Stimulated activated CD8-positive, alpha-beta memory T cell treated with anti-CD3 and anti-CD28 coated beads, Interleukin-7, amount 100 ng/mL, for 4 hours (primary cell): Measurements from ENCODE around the gene SLC1A2.

Source experiments
- DNase-seq, 2 donors: peaks; one replicate each; pipeline ENCODE4 v3.0.0-alpha.2; 2020; ENCODE audit warnings: low read depth in 2 of 2

The SLC1A2 gene

DNA sequence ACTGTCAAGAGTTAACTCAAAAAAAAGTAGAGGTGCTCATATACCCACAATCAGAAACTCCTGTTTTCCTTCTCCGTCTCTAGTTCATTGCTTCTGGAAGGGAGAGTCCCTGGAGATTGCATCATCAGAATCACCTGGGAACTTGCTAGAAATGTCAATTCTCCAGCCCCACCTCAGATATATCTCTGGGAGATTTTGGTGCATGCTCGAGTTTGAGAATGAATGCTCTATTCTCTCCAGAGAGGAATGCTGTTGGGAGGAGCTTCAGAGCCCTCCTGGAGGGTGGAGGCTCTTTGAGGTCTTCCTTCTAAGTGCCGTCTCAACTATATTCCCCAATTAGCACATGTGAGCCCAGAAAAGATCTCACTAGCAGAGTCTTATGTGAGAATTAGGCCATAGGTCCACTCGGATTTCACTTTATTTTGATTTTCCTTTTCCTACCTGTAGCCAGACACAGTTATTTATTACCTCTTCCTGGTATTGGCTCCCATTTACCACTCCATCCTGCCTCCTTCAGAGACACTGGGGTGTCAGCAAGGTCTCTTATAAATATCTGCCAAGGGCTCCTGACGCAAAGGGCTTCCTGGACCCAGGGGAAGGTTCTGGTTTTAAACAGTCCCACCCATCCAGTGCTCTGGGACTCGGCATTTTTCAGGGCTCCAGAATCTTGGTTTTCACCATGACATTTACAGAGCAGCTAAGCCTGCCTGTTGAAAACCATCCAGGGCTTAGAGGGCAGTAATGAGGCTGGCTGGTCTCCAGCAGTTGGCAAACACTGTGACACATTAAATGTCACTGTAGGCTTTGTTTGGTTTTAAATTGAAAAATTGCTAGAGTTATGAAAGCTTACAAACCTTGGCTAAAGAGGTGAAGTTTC lies 144.2 kb downstream of the SLC1A2 start:
- DNase-seq, result no peak

DNA sequence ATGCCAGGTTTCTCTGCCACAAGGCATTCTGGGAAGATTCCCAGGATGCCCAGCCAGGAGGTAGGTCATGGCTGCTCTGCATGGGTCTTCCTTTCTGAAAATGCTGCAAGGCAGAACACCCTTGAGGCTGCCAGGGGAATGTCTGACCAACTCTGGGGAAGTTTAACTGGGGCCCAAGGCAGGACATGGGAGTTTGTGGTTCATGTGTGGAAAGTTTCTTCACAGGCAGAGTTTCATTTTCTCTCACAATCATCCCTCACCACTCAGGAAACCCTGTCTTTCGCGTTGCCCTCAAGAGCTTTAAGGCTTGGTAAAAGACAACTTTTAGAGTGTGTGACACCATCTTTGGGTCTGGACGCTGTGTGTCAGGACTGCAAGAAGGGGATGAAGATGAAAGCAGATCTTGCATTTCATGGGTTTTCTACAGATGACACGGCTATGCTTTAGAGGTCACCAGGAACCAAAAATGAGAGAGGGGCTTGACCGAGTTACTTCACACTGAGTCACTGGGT lies 146.9 kb downstream of the SLC1A2 start:
- peak; percentile 5 to 18 for DNase-seq

DNA sequence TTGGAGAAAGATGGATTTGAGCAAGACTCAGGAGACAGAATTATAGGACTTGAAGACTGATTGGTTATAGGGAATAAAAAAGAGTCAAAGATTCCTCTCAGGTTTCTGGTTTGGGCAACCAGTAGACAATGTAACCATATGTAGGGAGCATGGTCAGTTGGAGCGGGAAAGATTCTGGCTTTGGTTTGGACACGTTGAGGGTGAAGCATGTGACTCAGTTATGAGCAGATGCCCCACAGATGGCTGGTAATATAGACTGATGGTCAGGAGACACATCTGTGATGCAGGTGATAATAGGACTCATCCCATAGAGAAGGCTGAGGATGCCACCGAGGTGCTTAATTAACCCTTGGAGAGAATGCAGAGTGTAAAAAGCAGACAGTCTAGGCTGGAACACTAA lies 148.3 kb downstream of the SLC1A2 start:
- DNase-seq, result no peak

DNA sequence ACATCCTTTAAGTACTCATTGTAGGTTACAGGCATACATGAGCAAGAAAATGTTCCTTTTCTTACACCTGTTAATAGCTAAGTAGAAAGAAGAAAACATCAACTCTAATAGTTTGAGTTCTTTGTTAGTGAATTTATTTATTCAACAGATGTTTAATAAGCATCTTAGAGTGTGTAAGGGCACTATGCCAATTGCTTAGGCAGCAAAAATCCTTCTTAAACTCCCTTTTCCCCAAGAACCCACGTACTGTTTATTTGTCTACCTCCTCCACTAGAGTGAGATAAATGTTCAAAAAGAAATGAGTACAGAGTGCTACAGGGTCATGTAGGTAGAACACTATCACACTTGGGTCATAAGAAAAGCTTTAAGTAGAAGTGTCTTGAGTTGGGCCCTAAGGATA lies 149.0 kb downstream of the SLC1A2 start:
- DNase-seq, result no peak

DNA sequence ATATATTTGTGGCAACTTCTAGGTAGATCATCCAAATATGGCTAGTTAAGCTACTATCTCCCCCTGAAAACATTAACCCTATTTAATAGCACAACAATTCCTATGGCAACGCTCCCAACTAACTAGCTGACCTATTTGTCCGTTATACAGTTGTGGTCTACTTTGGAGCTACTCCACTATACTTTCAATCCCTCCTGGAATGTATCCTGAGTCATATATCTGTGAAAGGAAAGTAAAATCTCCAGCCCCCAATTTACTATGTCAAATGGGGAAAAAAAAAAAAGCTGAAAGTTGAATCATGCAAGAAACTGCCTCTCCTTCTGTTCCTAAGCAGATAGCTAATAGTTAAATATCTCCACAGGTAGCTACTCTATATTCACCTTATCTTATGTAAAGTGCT lies 151.9 kb downstream of the SLC1A2 start:
- DNase-seq, result no peak

DNA sequence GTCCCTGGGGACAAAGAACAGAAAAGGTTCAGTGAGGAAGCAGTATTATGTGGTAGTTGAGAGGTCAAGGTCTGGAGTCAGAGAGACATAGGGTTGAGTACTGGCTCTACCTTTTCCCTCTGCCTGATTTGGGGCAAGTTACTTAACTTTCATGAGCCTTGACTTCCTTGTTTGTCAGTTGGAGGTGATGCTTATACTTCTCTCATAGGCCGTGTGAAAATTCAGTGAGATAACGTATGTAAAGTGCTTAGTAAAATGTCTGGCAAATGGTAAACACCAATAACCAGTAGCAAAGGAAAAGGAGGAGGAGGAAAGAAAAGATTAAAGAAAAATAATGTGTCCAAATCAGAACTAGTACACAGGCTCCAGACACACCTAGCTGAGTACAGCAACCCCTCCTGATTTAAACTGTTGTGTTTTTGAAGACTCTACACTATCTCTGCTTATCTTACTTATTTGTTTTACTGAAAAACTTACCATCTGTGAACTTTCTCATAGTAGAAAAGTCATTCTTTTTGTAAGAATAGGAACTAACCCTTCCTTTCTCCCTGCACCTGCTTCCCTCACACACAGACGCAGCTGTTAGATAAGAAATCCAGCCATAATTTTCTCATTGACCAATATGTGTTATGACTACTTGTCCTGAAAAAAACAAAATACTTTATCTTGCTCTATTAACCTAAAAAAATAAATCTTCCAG lies 153.5 kb downstream of the SLC1A2 start:
- DNase-seq, result no peak

DNA sequence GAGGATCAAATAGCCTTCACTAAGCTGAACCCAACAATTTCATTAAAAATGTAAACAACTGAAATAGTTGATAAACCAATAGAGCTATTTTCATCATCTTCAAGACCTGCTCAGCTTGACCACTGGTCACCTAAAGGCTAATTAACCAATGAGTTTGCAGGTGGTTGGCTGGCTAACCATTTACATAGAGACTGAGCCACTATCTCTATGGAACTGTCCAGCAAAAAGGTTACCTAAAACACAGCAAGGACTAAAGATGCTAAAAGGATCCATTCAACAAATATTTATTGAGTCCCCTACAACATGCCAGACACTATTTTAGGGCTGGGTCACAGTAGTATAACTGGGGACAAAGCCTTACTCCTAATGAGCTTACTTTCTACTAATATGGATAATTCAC lies 156.6 kb downstream of the SLC1A2 start:
- DNase-seq, result no peak

DNA sequence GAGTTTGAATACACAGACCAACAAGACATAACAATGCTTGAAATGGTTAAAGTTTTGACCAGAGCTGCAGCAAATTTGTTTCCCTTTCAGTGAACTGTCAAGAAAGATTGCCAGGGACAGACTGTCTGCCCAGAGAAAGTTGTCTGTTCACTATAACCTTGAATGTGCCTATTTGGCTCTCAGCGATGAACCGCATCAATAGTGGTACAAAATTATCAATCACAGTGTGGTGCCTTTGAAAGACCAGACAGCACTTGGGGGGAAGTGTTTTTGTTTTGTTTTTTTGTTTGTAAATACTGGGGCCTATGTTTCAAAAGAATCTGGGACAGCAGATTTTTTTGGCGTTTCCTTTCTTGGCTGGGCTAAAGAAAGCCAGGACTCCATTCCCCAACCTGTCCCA lies 157.3 kb downstream of the SLC1A2 start:
- no peak for DNase-seq

DNA sequence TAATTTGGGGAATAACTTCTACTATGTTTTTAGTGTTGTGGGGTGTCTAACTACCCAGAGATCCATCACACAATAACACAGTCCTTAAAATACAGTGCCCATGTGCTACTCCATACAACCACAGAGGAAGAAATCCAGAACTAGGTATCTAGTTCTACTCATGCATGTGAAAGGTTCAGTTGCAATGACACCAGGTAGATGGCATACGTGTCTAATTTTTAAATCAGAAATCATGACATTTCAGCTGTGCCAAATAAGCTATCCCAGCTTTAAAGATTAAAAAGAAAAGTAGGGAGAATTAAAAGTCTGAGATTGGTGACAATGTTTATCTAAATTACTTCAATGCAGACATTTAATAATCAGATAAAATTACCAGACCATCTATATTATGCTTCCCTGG lies 158.2 kb downstream of the SLC1A2 start:
- no peak for DNase-seq

DNA sequence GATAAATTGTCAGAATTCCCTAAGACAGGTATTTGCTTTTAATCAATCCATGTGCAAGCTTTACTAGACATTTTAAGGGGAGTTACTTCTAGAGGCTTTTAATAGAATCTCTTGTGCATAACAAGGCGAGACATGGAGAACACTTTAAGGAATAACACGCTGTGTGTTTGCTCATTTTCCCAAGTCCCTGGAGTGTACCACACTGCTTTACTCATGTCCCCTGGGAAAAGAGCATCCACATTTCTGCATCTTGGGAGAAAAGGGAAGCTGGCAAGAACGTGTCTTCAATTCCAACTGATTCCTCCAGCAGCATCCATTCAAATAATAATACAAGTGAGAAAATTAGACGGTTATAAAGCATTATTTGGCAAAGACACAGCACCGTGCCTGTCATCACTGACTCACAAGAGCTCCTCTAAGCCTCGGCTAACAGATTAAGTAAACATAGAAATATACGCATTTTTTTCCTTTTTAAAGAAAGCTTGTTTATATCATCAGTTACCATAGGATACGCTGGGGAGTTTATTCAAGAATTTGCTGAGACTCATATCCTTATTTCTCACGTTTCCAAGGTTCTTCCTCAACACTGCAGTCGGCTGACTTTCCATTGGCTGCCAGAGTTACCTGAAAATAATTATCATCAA lies 158.9 kb downstream of the SLC1A2 start:
- no peak for DNase-seq

DNA sequence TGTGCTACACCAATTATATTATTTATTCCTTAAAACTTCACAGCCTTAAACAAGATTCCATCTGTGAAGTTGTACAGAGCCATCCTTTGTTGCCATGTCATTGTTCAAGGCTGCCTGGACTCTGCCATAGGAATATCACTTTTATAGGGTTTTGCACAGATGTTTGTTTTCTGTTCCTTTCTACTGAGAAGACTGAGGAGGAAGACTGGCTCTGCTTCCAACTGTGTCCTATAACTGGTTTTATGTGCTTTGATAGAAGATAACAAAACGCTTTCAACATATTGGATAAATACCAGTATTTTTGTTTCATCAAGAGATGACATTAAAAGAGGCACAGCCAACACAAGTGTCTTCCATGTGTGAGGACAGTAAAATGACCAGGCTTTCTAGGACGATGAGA lies 159.8 kb downstream of the SLC1A2 start:
- DNase-seq, result no peak

DNA sequence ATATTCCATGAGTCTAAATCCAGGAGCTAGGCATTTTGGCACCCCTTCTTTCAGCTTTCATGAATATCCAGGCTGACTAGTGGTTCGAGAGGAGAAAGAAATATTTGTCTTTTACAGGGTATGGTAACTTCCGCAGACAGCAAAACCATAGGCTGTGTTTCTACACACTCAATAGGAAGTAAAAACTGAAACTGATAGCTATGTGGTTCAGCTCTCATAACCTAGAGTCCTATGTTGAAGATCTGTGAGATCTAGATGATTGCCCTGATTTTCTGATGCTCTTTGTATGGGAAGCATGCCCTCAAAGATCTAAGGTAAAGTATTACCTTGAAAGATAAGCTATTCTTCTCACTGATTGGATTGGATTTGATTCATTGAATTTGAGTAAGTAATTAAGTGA lies 162.1 kb downstream of the SLC1A2 start:
- no peak for DNase-seq

DNA sequence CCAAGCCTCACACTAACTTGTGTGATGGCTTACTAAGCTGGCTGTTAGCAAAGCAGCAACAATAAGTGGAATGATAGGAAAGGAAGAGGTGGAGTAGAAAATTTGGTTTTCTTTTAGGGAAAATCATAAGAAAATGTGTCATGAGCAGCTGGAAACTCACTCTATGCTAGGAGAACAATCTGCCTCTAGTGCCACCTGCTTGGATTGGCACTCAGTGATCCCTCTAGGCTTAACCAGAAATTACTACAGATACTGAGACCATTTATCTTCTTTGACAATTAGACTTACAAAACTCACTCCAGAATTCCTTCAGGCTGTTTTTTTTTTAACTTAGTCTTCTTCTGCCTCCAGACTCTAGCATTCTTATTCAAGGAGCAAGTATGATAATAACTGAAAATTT lies 163.1 kb downstream of the SLC1A2 start:
- no peak for DNase-seq

DNA sequence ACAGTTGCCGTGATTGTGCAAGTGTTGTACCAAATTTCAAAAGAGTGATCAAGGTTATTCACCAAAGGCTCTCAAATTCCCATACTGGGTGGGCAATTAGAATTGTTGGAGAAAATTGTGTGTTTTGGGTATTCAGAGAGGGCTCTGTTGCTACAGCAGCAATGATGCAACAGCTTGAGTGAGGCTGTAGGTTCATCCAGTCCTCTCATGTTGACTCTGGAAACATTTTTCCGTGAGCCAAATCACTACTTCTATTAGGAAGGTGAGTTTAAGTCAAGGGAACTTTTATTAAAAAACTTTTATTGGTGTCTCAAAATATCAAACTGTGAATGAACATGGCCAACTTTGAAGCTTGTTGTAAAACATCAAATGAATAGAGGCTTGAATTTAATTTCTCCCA lies 163.8 kb downstream of the SLC1A2 start:
- DNase-seq, result no peak

DNA sequence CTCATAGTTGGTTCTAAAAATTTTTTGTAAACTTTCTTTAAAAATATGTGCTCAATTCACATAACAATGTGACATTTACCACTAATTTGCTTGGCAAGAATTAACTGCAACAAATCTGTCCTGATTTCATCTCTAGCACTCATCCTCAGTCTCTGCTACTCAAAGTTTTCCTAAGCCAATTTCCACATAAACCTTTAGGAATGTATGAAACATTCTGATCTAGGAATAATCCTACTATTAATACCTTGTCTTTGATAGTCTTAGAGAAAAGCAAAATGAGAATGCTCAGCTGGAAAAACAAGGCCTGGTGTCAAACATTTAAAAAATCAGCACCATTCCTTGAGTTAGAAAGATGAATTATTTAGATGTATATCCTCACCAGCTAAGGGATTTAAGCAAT lies 166.1 kb downstream of the SLC1A2 start:
- DNase-seq, result no peak

DNA sequence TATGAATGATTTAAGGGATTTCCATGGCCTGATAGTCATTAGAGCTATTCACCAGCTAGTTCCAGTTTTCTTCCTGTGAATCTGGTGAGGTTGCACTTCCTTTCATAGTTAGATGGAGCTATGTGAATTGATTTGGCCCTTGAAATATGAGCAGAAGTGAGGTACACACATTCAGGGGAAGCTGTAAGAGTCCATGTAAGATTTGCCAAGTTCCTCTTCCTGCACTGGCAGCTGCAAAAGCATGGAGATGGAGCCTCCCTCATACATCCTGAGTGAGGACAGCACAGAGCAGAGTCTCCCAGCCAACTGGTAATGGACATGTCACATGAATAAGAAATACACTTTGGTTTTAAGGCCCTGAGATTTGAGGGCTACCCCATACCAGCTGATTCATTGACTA lies 168.7 kb downstream of the SLC1A2 start:
- no peak for DNase-seq

DNA sequence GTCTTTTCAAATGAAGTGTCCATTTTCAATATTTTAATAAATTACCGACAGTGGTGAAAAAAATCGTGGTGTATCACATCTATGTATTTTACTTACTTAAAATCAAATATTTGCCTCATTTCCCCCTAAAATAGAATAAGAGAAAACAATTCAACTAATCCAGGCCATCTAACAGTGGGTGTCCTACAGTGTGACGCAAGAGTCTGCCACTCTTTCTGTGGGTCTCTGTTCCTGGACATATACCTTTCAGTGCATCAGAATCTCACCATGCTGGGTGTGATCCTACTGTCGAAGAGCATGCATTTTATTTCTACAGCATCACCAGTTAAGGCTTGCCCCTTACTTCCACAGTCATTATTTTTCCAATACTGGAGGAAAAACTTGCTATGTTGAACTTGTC lies 169.2 kb downstream of the SLC1A2 start:
- no peak for DNase-seq

DNA sequence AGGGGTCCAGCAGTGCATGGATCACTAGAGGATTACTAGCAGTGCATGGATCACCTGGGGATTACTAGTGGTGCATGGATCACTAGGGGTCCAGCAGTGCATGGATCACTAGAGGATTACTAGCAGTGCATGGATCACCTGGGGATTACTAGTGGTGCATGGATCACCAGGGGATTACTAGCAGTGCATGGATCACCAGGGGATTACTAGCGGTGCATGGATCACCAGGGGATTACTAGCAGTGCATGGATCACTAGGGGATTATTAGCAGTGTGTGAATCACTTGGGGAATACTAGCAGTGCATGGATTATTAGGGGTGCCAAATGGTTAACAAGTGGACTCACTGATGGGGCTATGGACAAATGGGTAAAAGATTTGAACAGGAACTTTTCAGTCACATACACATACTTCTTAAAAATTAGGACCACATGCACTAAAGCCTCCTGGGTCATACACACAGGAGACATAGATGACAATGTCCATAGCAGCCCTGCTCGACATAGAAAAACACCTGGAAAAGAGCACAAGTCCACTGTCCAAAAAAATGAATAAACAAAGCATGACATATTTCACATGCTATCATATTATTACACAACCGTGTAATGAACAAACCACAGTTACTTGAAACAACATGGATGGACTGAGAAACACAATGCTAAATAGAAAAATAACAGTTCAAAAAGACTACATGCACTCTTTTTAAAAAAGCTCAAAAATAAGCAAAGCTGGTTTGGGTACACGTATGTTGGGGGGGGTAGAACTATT lies 170.6 kb downstream of the SLC1A2 start:
- DNase-seq, result no peak

DNA sequence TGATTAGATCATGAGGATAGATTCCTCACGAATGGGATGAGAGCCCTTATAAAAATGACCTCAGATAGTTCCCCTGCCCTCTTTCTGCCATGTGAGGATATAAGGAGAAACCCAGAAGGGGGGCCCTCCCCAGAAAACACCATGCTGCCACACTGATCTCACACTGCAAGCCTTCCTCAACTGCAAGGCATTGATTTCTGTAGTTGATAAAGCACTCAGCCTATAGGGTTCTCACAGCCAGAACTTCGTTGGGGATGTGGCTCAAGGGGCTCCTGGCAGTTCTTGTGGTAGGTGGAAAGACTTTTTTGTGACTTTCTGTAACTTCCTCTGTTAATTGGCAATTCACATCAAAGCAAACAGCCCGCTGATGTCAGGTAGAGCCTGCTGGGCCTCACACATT lies 171.5 kb downstream of the SLC1A2 start:
- no peak for DNase-seq

DNA sequence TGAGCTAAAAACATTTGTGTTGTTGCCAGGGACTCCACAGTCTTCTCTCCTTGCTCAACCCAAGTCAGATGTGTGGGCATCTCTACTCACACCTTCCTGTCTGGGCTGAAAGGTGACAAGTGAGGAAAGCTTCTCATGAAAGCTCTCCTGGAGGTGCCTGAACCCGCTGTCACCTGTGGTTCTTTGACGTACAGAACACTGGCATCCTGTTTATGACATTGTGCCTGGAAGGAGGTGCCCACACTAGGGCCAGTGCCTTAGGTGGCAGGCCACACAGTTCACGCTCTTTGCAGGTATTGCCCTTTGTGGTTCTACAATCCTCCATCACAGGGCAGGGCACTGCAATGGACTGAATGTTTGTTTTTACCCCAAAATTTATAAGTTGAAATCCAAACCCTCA lies 171.9 kb downstream of the SLC1A2 start:
- DNase-seq, result peak; percentile 38 to 56

DNA sequence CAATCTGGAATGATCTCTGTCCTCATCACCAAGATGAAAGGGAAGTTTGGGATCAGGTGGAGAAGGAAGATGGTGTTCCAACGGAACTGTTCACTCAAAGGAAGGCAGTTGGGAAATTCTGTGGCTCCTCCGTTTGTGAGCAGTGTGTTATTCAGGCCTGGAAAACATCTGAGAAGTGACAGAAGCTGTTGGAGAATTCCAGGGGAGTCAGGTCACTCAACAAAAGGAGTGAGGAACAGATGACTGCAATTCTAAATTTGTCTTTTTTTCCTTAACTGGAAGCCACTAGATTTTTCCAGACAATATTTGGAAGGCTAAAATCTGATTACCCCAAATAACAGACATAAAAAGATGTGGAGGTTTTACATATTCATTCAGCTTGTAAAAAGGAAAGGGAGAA lies 172.6 kb downstream of the SLC1A2 start:
- DNase-seq, result no peak

DNA sequence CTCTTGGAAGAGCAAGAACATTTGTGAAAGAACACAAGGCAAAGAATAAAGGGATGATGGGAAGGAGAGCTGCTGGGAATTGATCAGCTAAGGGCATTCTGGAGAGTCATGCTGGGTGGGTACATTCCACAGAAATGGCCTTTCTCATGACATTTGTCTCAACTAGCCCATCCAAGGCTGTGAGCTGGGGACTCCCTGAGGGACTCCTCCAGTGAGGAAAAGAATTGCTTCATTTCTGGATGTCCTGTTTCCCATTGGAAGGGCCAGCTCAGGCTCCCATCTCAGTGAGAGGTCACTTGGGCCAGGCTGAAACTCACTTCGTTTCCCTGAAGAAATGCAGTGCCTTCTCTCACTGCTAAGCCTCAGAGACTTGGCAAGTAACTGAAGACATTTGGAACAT lies 173.6 kb downstream of the SLC1A2 start:
- DNase-seq, result no peak
